Neural cell (in vitro differentiated cells): Measurements from ENCODE around the gene SPEM1.
A peak's percentile ranks its signal among the peaks of the same experiment; 100 is the strongest.

ENCODE experiments used
- CTCF ChIP-seq: fragments of 450-650 bp; IDR thresholded peaks from 2 replicates; pipeline ENCODE4 v1.5.1; 2014; ENCODE audit warnings: antibody characterized with exemption, mild to moderate bottlenecking, moderate library complexity; ENCODE audit not compliant: poor library complexity, severe bottlenecking
- EP300 ChIP-seq: fragments of 450-650 bp; conservative IDR thresholded peaks from 2 replicates; pipeline ENCODE4 v1.6.1; 2014; ENCODE audit warnings: antibody characterized with exemption, mild to moderate bottlenecking, moderate library complexity; ENCODE audit not compliant: poor library complexity, severe bottlenecking
- EZH2 ChIP-seq: fragments of 200-600, 300-800 bp; shearing (Covaris generic), sonication (generic); IDR thresholded peaks from 2 replicates; pipeline ENCODE4 v1.6.1; 2014; ENCODE audit warnings: antibody characterized with exemption, low read length, borderline replicate concordance, mild to moderate bottlenecking; ENCODE audit not compliant: insufficient read depth, poor library complexity, severe bottlenecking
- MXI1 ChIP-seq: fragments of 450-650 bp; conservative IDR thresholded peaks from 2 replicates; pipeline ENCODE4 v1.6.1; 2014; ENCODE audit warnings: antibody characterized with exemption, mild to moderate bottlenecking; ENCODE audit not compliant: poor library complexity, severe bottlenecking
- POLR2AphosphoS5 ChIP-seq: IDR thresholded peaks from 2 replicates; pipeline ENCODE4 v1.6.1; 2012
- RAD21 ChIP-seq: fragments of 450-650 bp; conservative IDR thresholded peaks from 2 replicates; pipeline ENCODE4 v1.6.1; 2014; ENCODE audit warnings: antibody characterized with exemption, mild to moderate bottlenecking, moderate library complexity
- REST ChIP-seq: IDR thresholded peaks from 2 replicates; pipeline ENCODE4 v1.6.1; 2012; ENCODE audit warnings: borderline replicate concordance
- SMC3 ChIP-seq: fragments of 450-650 bp; conservative IDR thresholded peaks from 2 replicates; pipeline ENCODE4 v1.6.1; 2014; ENCODE audit warnings: antibody characterized with exemption, mild to moderate bottlenecking, moderate library complexity; ENCODE audit not compliant: poor library complexity
- TAF1 ChIP-seq: IDR thresholded peaks from 2 replicates; pipeline ENCODE4 v1.6.1; 2012; ENCODE audit warnings: low read depth

- TF ChIP-seq CTCF (no peak), REST (no peak), POLR2AphosphoS5 (peak; percentile 80), RAD21 (no peak), EZH2 (no peak), TAF1 (peak; percentile 13), MXI1 (no peak), SMC3 (no peak), EP300 (no peak)
These were observed 15.3 kb upstream of the SPEM1 start for GRCh38 chr17:7404737-7405349.
